HG03095 (cell line): Measurements from ENCODE around the gene CDH4.

Experiments used
- ATAC-seq: cut with Tn5 transposase; IDR thresholded peaks from one replicate; pipeline ENCODE4 v1.9.1; 2021; ENCODE audit warnings: moderate library complexity; ENCODE audit not compliant: unreplicated experiment

CDH4 gene

DNA sequence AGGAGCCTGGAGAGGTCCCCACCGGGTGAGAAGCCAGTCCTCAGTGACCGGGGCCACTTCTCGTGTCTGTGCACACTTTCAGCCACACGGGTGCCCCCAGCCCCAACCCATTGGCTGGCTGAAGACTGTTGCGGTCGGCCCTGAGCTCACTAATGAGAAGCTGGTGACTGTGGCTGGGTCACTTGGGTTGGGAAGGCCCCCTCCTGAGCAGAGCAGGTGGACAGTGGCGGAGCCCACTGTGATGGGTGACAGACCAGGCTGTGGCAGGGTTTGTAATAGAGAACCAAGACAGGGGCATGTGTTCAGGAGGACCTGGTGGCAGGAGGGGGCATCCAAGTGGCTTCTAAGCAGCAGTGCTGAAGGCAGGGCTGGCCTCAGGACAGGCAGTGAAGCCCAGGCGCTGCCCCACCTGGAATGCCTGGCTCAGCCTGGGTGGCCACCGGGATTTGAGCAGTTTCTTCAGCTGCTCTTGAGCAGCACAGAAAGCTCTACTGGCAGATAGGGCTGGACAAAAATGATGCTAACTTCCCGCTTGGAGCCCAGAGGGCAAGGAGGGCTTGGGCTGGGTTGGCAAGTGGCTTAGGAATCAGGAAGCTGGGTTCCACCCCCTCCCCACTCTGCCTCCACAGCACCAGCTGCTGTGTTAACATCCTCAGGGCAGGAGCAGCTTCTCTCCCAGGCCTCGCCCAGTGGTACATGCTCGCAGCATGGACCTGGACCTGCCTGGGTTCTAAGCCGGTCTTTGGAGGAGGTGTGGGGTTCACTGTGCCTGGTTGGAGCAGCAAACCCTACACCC lies 256.4 kb downstream of the CDH4 start:
- no peak for ATAC-seq

- ATAC-seq, result no peak
These were observed 258.8 kb downstream of the CDH4 start for GRCh38 chr20:61510778-61511330.

GRCh38 chr20:61512475-61512874 lies 260.4 kb downstream of the CDH4 start:
- ATAC-seq, result no peak

GRCh38 chr20:61513124-61514017 lies 261.3 kb downstream of the CDH4 start:
- no peak for ATAC-seq

GRCh38 chr20:61514018-61514365 lies 261.9 kb downstream of the CDH4 start:
- ATAC-seq, result no peak

- no peak for ATAC-seq
These were observed 262.3 kb downstream of the CDH4 start for GRCh38 chr20:61514396-61514795.

DNA sequence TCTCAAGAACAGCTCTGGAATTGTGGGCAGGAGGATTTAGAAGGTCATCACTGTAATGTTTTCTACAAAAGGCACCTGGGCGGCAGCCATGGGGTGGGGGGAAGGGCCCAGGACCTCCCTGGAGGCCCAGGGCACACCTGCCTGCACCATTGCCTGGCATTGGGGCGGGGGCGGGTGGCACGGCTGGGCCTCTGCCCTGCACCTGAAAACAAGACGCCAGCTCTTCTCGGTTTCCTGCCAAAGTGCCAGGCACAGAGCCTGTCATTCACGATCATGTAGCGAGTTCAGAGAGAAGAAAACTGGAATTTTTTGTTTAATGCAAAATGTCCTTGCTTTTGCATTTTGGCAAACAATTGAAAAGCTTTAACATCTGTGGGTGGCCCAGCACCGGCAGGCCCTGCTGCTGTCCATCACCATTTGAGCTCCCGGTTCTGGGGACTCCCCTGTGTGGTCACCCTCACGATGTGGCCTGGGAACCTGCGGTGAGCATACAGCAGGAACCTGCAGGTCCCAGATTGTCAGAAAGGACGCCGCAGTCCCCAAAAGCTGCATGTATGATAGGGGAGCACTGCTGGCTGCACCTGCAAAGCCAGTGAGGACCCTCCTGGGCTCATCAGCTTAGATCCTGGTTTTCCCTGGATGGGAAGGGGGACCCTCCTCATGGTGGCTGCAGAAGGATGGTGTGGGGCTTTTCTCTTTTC lies 262.9 kb downstream of the CDH4 start:
- no peak for ATAC-seq

DNA sequence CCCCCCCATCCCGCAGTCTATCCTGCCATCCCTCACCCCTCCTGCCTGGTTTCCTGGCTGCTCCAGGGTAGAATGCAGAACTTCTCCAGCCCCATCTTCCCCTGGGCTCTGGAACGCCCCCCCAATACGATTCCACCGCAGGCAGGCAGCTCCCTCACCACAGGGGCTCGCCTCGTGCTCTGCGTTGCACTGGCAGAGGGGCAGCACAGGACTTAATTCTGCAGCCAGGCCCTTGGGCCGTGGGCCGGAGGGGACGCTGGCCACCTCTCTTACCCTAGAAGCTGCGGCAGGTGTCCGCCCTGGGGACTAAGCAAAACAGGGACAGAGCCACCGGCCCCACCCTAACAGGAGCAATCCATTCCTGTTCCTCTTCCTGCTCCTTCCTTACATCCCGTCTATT lies 263.9 kb downstream of the CDH4 start:
- ATAC-seq, result no peak

DNA sequence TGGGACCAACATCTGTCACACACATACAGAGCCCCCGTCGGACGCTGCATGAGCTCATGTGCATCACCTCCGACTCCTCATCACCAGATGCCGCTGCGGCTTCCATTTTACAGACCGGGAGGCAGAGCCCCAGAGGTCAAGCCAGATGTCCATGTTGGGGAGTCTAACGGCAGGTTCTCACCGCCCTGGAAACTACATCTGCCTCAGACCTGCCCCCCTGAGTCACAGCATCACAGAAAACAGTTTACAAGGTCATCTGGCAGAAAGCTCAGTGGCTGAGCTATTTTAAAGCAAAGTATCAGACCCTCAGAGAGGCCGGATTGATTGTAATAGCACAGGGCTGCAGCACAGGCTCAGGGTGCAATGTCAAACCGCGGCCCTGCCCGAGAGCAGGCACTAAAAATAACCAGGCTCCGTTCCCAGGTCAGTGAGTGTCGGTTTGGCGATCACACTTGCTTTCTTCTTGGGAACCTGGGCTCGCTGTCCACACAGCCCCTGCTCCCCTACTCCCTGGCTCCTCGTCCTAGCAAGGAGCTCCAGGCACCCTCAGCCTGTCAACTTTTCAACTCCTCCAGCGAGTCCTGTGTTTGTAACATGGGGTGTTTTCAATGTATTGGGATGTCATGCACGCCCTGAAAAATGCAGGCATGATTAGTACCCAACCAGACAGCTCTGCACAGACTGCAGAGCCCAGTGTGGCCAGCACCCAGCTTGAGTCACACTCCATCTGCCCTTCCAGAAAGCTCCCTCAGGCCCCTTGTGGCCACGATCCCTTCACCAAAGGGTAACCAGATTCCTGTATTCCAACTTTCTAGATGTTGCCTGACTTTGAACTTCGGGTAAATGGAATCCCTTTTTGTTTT lies 264.5 kb downstream of the CDH4 start:
- no peak for ATAC-seq

GRCh38 chr20:61517419-61517818 lies 265.4 kb downstream of the CDH4 start:
- ATAC-seq, result no peak

- no peak for ATAC-seq
These were observed 266.4 kb downstream of the CDH4 start for GRCh38 chr20:61518424-61518951.

DNA sequence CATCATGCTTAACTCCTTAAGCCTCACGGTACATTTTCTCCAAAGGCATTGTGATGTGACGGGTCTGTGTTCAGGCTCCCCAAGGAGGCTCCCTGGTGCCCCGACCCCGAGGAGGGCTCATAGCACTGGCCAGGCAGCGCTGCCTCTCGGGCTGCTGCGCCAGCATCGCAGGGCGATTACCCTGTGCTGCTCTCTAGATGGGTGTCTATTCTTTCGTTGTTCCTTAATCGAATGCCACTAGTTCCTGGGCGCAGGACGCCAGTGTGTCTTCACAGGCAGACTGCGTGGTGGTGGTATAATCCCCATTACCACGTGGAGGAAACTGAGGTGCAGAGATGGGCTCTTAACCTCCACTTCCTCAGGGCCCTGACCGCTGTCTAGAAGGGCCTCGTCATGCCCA lies 267.4 kb downstream of the CDH4 start:
- ATAC-seq, result no peak

DNA sequence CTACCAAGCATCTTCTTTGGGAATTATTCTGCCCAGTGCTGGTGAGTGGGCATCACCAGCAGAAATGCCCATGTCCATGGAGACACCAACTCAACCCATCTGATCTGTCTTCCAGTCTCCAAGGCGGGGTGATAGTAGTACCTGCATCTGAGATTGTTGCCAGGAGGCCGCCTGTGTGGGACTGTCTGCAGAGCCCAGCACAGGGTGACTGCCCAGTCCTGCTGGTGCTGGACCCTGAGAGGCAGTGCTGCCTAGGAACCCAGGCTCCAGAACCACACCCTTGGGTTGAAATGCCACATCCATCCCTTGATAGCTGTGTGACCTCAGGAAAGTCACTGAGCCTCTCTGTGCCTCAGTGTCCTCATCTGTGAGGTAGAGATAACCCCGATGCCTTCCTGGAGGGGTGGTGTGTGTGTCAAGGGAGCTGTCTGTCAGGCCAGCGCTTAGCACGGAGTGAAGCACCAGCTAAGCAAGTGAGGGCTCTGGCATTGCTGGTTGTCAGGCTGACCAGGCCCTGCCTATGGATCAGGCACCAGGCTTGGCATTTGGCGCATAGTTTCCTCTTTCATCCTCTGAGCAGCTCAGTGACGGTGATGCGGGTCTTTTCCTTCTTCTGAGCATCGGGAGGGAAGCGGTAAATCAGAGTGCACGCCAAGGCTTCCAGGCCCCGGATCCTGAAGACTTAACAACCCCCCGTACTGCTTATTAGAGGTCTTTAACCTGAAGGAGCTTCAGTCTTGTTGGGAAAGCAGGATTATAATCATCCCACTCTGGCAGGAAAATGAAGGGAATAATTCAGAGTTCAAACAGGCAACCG lies 268.2 kb downstream of the CDH4 start:
- no peak for ATAC-seq

DNA sequence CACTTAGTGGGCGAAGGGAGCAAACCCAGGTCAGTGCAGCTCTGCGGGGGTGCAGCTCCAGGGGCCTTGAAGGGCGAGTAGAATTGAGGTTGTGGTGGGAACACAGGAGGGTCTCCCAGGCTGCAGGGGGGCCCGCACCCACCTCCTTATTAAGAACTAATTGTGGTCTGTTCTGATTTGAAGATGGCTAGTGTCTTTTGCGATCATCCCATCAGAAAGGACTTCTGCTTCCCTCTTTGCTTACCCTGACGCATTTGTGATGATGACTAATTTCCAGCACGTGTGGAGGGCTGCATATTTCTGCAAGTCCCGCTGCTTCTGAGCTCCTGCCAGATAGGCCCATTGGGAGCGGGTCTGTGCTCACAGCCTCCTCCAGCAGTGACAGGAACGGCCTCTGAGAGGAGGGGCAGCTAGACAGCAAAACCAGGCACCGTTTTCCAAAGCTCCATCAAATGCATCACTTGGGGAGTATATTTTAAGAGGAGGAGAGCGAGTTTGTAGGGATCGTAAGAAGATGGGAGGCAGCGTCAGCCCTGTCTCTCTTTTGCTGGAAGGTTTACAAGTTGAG lies 268.9 kb downstream of the CDH4 start:
- no peak for ATAC-seq

DNA sequence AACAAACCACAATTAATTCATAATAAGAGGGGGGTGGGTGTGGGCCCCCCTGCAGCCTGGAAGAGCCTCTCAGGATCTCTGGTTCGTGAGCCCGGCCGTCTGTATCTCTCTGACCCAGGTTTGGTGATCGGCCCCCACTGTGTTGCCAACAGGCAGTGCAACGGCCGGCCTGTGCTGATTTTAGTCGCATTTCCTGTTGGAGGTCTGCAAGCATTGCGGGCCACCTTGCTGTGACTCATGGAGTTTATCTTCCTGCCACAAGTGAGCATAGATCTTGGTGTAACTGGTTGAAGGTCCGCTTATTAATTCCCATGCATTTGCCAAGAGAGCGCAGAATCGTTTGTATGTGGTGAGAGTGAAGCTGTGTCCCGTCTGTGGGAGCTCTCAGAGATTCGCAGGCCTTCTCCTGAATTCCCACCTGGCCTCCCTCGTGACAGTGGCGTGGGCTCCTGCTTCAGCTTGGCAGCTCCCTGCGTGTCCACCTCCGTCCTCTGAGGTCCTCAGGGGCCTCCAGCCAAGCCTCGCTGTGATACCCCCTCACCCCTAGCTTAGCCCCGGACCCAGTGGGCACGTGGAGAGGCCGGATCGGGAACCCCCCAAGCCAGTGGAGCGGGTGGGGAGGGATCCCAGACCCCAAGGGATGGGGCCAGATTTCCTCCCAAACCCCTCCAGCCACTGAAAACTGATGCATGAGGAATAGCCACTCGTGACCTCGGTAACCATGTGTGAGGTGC lies 269.8 kb downstream of the CDH4 start:
- ATAC-seq, result no peak

GRCh38 chr20:61522498-61523090 lies 270.5 kb downstream of the CDH4 start:
- no peak for ATAC-seq

GRCh38 chr20:61523145-61523544 lies 271.1 kb downstream of the CDH4 start:
- ATAC-seq, result no peak
